AG09319 (cell line): ENCODE results near the gene SLC34A3.

Experiments
- DNase-seq: peaks from one replicate; pipeline ENCODE4 v3.0.0-alpha.2; 2010; ENCODE audit warnings: low read depth; ENCODE audit errors: extremely low read depth
- TF ChIP-seq, protein P1 (sequence below): IDR thresholded peaks from 2 replicates; pipeline ENCODE4 v1.5.1; 2011; ENCODE audit warnings: low read depth, mild to moderate bottlenecking, inconsistent platforms, low read length, moderate library complexity

Gene SLC34A3

DNA sequence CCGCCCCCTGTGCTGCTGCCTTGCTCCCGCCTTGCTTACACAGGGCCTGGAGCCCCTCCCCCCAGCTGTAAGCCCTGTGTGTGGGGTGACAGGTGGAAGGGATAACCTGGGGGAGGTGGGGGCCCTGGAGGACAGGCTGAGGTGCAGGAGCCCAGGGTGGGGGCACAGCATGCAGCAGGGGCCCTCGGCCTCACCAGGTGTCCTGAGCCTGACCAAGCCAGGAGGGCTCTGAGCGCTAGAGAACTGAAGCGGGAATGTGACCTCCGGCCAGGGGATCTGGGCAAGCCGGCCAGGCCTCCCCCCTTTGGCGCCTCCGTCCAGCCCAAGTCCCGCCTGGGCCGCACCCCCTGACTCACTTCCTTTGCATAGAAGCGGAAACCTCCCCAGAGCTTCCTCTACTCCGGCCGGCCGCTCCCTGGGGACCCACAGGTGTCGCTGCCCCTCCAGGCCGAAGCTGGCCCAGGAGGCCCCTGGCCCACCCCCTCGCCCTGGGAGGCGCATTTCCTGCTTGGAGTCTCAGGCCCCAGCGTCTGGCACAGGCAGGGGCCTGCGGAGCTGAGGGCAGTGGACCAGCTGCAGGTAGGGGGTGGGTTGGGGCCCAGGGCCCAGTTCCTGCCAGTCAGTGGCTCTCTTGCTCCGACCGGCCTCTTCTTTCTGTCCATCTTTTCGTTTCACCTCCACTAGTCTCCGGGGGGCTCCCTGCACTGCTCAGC, 46.8 kb downstream of the SLC34A3 start, which contains the start of gene TOR4A:
TSS of gene TOR4A (plus strand) at position 398 of the 713 bp plus-strand sequence. CDS start 964 bp downstream, outside the sequence.
- DNase-seq = peak; percentile 43
- TF ChIP-seq, protein P1, sequence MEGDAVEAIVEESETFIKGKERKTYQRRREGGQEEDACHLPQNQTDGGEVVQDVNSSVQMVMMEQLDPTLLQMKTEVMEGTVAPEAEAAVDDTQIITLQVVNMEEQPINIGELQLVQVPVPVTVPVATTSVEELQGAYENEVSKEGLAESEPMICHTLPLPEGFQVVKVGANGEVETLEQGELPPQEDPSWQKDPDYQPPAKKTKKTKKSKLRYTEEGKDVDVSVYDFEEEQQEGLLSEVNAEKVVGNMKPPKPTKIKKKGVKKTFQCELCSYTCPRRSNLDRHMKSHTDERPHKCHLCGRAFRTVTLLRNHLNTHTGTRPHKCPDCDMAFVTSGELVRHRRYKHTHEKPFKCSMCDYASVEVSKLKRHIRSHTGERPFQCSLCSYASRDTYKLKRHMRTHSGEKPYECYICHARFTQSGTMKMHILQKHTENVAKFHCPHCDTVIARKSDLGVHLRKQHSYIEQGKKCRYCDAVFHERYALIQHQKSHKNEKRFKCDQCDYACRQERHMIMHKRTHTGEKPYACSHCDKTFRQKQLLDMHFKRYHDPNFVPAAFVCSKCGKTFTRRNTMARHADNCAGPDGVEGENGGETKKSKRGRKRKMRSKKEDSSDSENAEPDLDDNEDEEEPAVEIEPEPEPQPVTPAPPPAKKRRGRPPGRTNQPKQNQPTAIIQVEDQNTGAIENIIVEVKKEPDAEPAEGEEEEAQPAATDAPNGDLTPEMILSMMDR = peak; percentile 6; the same call in 1 of the 2 replicates

DNA sequence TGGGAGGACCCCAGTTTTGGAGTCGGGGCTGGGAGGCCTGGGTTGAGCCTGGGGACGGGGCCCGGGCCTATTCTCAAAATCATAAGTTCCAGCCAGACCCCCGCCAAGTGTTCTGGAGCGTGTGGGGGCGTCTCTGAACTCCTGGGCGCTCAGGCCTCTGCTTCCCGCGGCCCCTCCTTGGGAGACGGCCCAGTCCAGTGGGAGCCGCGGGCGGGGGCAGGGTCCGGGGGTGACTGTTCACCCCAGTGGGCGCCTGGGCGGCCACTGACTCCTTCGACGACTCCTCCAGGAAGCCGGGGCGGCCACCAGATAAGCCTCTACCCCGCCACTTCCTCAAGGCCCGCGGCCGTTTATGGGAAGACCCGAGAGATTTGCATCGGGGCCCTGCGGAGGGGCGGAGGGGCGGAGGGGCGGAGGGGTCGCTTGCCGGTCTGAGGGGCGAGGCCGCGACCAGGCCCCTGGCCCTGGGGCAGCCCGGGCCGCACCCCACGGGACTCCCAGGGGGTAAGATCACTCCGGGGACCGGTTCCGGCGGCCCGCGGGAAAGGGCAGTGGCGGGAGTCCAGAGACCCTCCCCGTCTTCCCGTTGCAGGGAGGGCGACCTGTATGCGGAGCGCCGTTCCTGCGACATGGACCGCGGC, 47.5 kb downstream of the SLC34A3 start:
- DNase-seq = no peak
- TF ChIP-seq, protein P1 = no peak

DNA sequence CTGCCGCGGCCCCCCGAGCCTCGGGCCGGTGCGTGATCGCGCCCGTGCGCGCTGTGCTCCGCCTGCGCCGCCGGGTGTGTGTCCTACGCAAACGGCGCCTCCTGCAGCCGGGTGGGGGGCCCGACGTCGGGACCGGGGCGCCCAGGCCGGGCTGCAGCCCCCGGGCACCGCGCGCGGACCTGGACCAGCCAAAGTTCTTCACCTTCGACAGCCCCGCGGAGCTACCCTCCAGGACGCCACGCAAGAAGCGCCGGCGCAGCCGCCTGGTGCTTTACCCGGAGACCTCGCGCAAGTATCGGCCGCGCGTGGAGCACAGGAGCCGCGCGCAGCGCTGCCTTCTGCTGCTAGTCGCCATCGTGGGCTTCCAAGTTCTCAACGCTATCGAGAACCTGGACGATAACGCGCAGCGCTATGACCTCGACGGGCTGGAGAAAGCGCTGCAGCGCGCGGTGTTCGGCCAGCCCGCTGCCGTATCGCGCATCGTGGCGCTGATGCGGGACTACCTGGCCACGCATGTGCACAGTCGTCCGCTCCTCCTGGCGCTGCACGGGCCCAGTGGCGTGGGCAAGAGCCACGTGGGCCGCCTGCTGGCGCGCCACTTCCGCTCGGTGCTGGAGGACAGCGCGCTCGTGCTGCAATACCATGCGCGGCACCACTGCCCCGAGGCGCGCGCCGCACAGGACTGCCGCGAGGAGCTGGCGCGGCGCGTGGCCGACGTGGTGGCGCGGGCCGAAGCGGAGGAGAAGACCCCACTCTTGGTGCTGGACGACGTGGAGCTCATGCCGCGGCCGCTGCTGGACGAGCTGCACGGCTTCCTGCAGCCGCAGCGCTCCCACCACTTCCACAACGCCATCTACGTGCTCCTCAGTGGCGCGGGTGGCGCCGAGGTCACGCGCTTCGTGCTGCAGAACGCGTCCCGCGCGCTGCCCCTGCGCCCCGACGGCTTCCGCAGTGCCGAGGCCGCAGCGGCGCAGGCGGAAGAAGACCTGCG, 48.3 kb downstream of the SLC34A3 start:
- DNase-seq = no peak
- TF ChIP-seq, protein P1 = no peak

DNA sequence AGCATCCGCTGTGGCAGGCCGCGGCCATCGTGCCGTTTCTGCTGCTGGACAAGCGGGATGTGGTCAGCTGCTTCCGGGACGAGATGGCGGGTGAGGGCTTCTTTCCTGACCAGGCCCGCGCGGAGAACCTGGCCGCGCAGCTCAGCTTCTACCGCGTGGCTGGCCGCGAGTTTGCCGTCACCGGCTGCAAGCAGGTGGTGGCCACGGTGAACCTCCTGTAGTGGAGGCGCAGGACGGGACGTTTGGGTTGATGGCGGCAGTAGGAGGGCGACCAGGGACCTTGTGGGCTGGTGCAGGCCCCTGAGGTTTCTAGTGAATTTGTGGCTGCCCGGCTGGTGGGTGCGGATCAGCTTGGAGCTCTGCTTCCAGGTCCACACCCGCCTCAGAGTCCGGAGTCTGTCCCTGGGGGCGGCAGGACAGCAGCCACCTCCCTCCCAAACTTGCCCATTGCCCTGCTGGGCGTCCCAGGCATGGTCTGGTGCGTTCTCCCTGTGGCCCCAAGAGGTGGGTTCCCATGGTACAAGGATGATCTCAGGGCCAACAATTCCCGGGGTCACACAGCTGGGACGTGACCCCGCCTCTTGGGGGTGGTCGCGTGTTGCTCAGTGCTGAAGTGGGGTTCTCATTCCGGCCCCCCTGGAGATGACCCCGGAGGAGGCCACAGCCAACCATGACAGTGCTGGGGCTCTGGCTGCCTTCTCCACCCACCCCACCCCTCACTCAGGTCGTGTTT, 49.2 kb downstream of the SLC34A3 start:
- TF ChIP-seq, protein P1 = no peak
- no peak for DNase-seq

DNA sequence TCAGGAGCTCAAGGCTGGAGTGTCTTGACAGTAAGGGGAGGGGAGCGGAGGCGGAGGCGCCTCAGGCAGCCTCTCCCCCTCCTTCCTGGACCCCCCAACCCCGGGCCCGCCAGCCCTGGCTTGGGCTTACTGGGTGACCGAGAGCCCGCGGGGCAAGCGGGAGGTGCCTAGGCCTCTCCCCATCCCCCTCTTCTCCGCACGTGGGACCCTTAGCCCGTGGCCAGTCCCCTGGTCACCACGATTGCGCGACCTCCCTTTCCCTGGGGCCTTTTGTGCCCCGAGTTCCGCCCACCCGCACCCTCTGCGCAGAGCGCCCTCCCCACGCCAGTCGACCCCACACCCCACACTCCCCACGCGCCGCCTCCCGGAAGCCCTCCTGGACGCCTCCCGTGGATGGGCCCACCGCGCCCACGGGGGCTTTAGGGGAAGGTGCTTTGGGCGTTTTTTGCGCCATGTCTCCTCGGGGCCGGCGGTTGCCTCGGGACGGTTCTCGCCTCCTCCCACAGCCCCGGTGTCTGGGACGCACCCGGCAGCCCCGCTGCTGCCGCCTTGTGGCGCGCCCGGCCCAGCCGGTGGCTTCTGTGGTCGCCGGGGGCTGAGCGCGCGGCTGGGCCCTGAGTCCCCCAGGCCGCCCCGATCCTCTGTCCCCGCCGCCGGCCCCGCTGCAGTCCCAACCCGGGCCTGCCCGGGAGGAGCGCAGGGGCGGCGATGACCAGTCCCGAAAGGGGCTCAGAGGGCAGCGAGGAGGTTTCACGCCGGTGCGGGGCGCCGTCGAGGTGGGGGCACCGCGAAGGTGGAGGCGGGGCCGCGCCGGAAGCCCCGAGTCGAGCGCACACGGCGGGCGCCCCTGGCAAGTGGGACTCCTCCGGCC, 50.0 kb downstream of the SLC34A3 start:
- DNase-seq = no peak
- TF ChIP-seq, protein P1 = no peak
